GM03348 (cell line): ENCODE measurements around the gene SLC35G3.
"Not testable (repeated sequence)": the region's sequence is repeated elsewhere in the genome, so short reads cannot be mapped to it uniquely, and the experiment has no call there.

Source experiments
- DNase-seq: peaks from one replicate; pipeline ENCODE4 v3.0.0; 2012; ENCODE audit warnings: low spot score

Gene SLC35G3

GRCh38 chr17:35194001-35194400 lies at the start of gene SLC35G3:
TSS of gene SLC35G3 (minus strand) at chr17:35194393. CDS start at chr17:35194307, 86 bp downstream.
- DNase-seq: not testable (repeated sequence)

- DNase-seq: peak; percentile 52
Observed at GRCh38 chr17:35243561-35244340, 49.6 kb upstream of the SLC35G3 start.

- DNase-seq: peak; percentile 96
Observed at GRCh38 chr17:35242805-35243560, 48.8 kb upstream of the SLC35G3 start, which contains the start of gene SLFN5. TSS of gene SLFN5 (plus strand) at chr17:35243072. CDS start at chr17:35258691, 15,619 bp downstream.

- peak; percentile 66 for DNase-seq
Observed at GRCh38 chr17:35242158-35242804, 48.1 kb upstream of the SLC35G3 start.

GRCh38 chr17:35241520-35241919 lies 47.3 kb upstream of the SLC35G3 start:
- DNase-seq: no peak

- DNase-seq: no peak
Observed at GRCh38 chr17:35240861-35241260, 46.7 kb upstream of the SLC35G3 start.

- DNase-seq: no peak
Observed at GRCh38 chr17:35239823-35240222, 45.6 kb upstream of the SLC35G3 start.

- DNase-seq: peak; percentile 57
Observed at GRCh38 chr17:35238821-35239220, 44.6 kb upstream of the SLC35G3 start.

GRCh38 chr17:35236821-35237220 lies 42.6 kb upstream of the SLC35G3 start:
- peak; percentile 7 for DNase-seq

- DNase-seq: no peak
Observed at GRCh38 chr17:35235917-35236316, 41.7 kb upstream of the SLC35G3 start.

- no peak for DNase-seq
Observed at GRCh38 chr17:35235289-35235688, 41.1 kb upstream of the SLC35G3 start.

GRCh38 chr17:35234315-35234714 lies 40.1 kb upstream of the SLC35G3 start:
- not testable (repeated sequence) for DNase-seq

- DNase-seq: no peak
Observed at GRCh38 chr17:35229638-35230037, 35.4 kb upstream of the SLC35G3 start.

- DNase-seq: no peak
Observed at GRCh38 chr17:35227546-35227945, 33.4 kb upstream of the SLC35G3 start.

GRCh38 chr17:35224436-35224835 lies 30.2 kb upstream of the SLC35G3 start:
- DNase-seq: no peak

- DNase-seq: no peak
Observed at GRCh38 chr17:35222452-35222851, 28.3 kb upstream of the SLC35G3 start.

GRCh38 chr17:35218915-35219314 lies 24.7 kb upstream of the SLC35G3 start:
- DNase-seq: no peak

- DNase-seq: no peak
Observed at GRCh38 chr17:35217107-35217506, 22.9 kb upstream of the SLC35G3 start.

- no peak for DNase-seq
Observed at GRCh38 chr17:35214631-35215273, 20.6 kb upstream of the SLC35G3 start.

GRCh38 chr17:35214192-35214591 lies 20.0 kb upstream of the SLC35G3 start:
- no peak for DNase-seq

GRCh38 chr17:35213412-35213940 lies 19.3 kb upstream of the SLC35G3 start:
- DNase-seq: no peak

- no peak for DNase-seq
Observed at GRCh38 chr17:35212668-35213067, 18.5 kb upstream of the SLC35G3 start.
